ENCODE measurements around the gene PPP1R1C. TPM values are rescaled to one million over a fixed set of nuclear protein-coding genes. Genes with fewer than 3 reads are reported as not detected.

The PPP1R1C gene
- polyA plus RNA-seq, 1 donor from 2014 or later = not detected

DNA sequence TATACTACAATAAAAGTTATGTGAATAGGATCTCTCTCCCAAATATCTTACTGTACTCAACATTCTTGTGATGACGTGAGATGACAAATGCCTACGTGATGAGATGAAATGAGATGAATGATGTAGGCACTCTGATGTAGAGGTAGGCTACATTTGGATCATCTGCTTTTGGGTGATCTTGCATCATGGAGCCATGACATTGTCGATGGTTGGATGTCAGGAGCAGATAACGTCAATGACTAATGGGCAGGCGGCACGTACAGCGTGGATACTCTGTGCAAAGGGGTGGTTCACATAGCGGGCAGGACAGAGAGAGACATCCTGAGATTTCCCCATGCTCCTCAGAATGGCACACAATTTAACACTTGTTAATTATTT lies 40.8 kb upstream of the PPP1R1C start:
- no peak overlapping the region for H3K27ac ChIP-seq (ENCODE audit: low read length)
- no peaks in the 10 kb centered on the region for H3K36me3 ChIP-seq (ENCODE audit: insufficient read depth, low read length)
- no peaks in the 10 kb centered on the region for H3K79me2 ChIP-seq (replicated peaks; ENCODE audit: insufficient read depth, low read length)
- no peaks in the 10 kb centered on the region for H4K20me1 ChIP-seq (ENCODE audit: insufficient read depth)
- no peak overlapping the region for H2AFZ ChIP-seq (ENCODE audit: low read depth, low read length)
- H3F3A ChIP-seq (ENCODE audit: insufficient read depth, low read length, poor library complexity, severe bottlenecking) = no peaks in the 10 kb centered on the region
- no peaks in the 10 kb centered on the region for H3K9me2 ChIP-seq (ENCODE audit: insufficient read depth, low read length)
- no peak overlapping the region for H3K4me3 ChIP-seq (ENCODE audit: low read length)
- H3K9me3 ChIP-seq (ENCODE audit: low read length) = no peaks in the 10 kb centered on the region
- TF ChIP-seq RAD21 (conservative IDR thresholded peaks at IDR 0.05) = no peak
- TF ChIP-seq MXI1 (conservative IDR thresholded peaks at IDR 0.05; ENCODE audit: poor library complexity, severe bottlenecking) = no peak
- no peak for TF ChIP-seq TAF1 (IDR thresholded peaks at IDR 0.05; ENCODE audit: low read depth)
- TF ChIP-seq SMC3 (conservative IDR thresholded peaks at IDR 0.05; ENCODE audit: poor library complexity) = no peak
- TF ChIP-seq EP300 (conservative IDR thresholded peaks at IDR 0.05; ENCODE audit: poor library complexity, severe bottlenecking) = no peak
- TF ChIP-seq, protein P1, sequence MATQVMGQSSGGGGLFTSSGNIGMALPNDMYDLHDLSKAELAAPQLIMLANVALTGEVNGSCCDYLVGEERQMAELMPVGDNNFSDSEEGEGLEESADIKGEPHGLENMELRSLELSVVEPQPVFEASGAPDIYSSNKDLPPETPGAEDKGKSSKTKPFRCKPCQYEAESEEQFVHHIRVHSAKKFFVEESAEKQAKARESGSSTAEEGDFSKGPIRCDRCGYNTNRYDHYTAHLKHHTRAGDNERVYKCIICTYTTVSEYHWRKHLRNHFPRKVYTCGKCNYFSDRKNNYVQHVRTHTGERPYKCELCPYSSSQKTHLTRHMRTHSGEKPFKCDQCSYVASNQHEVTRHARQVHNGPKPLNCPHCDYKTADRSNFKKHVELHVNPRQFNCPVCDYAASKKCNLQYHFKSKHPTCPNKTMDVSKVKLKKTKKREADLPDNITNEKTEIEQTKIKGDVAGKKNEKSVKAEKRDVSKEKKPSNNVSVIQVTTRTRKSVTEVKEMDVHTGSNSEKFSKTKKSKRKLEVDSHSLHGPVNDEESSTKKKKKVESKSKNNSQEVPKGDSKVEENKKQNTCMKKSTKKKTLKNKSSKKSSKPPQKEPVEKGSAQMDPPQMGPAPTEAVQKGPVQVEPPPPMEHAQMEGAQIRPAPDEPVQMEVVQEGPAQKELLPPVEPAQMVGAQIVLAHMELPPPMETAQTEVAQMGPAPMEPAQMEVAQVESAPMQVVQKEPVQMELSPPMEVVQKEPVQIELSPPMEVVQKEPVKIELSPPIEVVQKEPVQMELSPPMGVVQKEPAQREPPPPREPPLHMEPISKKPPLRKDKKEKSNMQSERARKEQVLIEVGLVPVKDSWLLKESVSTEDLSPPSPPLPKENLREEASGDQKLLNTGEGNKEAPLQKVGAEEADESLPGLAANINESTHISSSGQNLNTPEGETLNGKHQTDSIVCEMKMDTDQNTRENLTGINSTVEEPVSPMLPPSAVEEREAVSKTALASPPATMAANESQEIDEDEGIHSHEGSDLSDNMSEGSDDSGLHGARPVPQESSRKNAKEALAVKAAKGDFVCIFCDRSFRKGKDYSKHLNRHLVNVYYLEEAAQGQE (IDR thresholded peaks at IDR 0.05; ENCODE audit: borderline replicate concordance) = no peak
- no peak for TF ChIP-seq EZH2 (IDR thresholded peaks at IDR 0.05; ENCODE audit: borderline replicate concordance, insufficient read depth, low read length, poor library complexity, severe bottlenecking)
- no peak for TF ChIP-seq POLR2AphosphoS5 (IDR thresholded peaks at IDR 0.05)
- TF ChIP-seq, protein P2, sequence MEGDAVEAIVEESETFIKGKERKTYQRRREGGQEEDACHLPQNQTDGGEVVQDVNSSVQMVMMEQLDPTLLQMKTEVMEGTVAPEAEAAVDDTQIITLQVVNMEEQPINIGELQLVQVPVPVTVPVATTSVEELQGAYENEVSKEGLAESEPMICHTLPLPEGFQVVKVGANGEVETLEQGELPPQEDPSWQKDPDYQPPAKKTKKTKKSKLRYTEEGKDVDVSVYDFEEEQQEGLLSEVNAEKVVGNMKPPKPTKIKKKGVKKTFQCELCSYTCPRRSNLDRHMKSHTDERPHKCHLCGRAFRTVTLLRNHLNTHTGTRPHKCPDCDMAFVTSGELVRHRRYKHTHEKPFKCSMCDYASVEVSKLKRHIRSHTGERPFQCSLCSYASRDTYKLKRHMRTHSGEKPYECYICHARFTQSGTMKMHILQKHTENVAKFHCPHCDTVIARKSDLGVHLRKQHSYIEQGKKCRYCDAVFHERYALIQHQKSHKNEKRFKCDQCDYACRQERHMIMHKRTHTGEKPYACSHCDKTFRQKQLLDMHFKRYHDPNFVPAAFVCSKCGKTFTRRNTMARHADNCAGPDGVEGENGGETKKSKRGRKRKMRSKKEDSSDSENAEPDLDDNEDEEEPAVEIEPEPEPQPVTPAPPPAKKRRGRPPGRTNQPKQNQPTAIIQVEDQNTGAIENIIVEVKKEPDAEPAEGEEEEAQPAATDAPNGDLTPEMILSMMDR (IDR thresholded peaks at IDR 0.05; ENCODE audit: poor library complexity, severe bottlenecking) = no peak
- H3K9ac ChIP-seq (ENCODE audit: low read length) = no peak overlapping the region
- no peaks in the 10 kb centered on the region for H3K27me3 ChIP-seq (ENCODE audit: insufficient read depth, low read depth, low read length)
- no peak overlapping the region for H3K4me2 ChIP-seq (ENCODE audit: low read length)

DNA sequence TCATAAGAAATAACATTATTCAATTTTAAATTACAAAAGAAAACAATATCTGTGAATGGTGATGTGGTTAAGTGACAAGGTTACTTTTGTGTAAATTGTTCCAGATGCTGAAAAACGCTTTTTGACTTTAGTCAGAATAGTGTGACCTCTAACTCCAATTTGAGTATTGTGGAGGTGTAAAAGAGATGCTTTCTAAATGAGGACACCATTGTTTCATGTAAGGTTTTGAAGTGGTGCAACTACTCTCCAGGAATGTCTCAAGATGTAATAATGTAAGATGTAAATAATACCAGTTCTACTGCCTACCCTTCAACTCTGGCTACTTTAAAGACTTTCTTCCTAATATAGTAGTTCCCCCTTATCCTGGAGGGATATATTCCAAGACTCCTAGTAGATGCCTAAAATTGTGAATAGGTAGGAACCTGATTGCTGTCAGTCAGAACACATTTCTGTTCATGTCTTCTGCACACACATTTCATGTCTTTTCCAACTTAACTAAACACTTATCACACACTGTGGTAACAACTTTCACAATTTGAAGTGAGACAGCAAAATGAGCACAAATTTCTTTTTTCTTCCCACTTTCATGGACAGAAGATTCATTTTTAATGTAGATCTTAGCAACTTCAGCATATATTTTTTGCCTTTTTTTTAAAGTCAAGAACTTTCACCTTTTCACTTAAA lies 39.1 kb upstream of the PPP1R1C start:
- H3K9ac ChIP-seq (ENCODE audit: low read length) = no peak overlapping the region
- no peak overlapping the region for H2AFZ ChIP-seq (ENCODE audit: low read depth, low read length)
- H3K79me2 ChIP-seq (replicated peaks; ENCODE audit: insufficient read depth, low read length) = no peaks in the 10 kb centered on the region
- no peaks in the 10 kb centered on the region for H3K9me3 ChIP-seq (ENCODE audit: low read length)
- TF ChIP-seq MXI1 (conservative IDR thresholded peaks at IDR 0.05; ENCODE audit: poor library complexity, severe bottlenecking) (no peak), TAF1 (IDR thresholded peaks at IDR 0.05; ENCODE audit: low read depth) (no peak), SMC3 (conservative IDR thresholded peaks at IDR 0.05; ENCODE audit: poor library complexity) (no peak), EZH2 (IDR thresholded peaks at IDR 0.05; ENCODE audit: borderline replicate concordance, insufficient read depth, low read length, poor library complexity, severe bottlenecking) (no peak), RAD21 (conservative IDR thresholded peaks at IDR 0.05) (no peak), EP300 (conservative IDR thresholded peaks at IDR 0.05; ENCODE audit: poor library complexity, severe bottlenecking) (no peak), POLR2AphosphoS5 (IDR thresholded peaks at IDR 0.05) (no peak)
- TF ChIP-seq, protein P1 (IDR thresholded peaks at IDR 0.05; ENCODE audit: borderline replicate concordance) = no peak
- TF ChIP-seq, protein P2 (IDR thresholded peaks at IDR 0.05; ENCODE audit: poor library complexity, severe bottlenecking) = no peak
- H3K27ac ChIP-seq (ENCODE audit: low read length) = no peak overlapping the region
- no peaks in the 10 kb centered on the region for H3K36me3 ChIP-seq (ENCODE audit: insufficient read depth, low read length)
- no peak overlapping the region for H3K4me3 ChIP-seq (ENCODE audit: low read length)
- H3K4me2 ChIP-seq (ENCODE audit: low read length) = no peak overlapping the region
- no peaks in the 10 kb centered on the region for H4K20me1 ChIP-seq (ENCODE audit: insufficient read depth)
- no peaks in the 10 kb centered on the region for H3K9me2 ChIP-seq (ENCODE audit: insufficient read depth, low read length)
- H3K27me3 ChIP-seq (ENCODE audit: insufficient read depth, low read depth, low read length) = no peaks in the 10 kb centered on the region
- no peaks in the 10 kb centered on the region for H3F3A ChIP-seq (ENCODE audit: insufficient read depth, low read length, poor library complexity, severe bottlenecking)

Measured in neural cell (in vitro differentiated cells).